ENCODE measurements around the gene CCNJL. TPM values are rescaled to one million over a fixed set of nuclear protein-coding genes. Genes with fewer than 3 reads are reported as not detected.

CCNJL gene
- total and polyA plus RNA-seq, 2 of the 8 experiments (the other 6 are each of a cell fraction or from before 2014, with no cell fraction given): 34.6 to 44.7 TPM

GRCh38 chr5:160281275-160281674 lies 31.1 kb downstream of the CCNJL start (continued):
- TF ChIP-seq RFX5 (IDR thresholded peaks at IDR 0.05; ENCODE audit: borderline replicate concordance, low read depth, low read length) (no peak), SAP30 (IDR thresholded peaks at IDR 0.05; ENCODE audit: insufficient read depth, insufficient replicate concordance, low read length) (no peak), BCL11A (IDR thresholded peaks at IDR 0.05; ENCODE audit: low read depth in 2 of 2, low read length in 2 of 2) (no peak), CTCF (IDR thresholded peaks at IDR 0.05; ENCODE audit: control extremely low read depth in 1 of 3, insufficient read depth in 1 of 3, low read depth in 1 of 3, low read length in 3 of 3) (no peak), EGR1 (IDR thresholded peaks at IDR 0.05; ENCODE audit: borderline replicate concordance, low read depth, low read length) (no peak), EP300 (IDR thresholded peaks at IDR 0.05; ENCODE audit: borderline replicate concordance in 1 of 2, low read depth in 2 of 2, low read length in 2 of 2) (no peak), RNF2 (IDR thresholded peaks at IDR 0.05; ENCODE audit: borderline replicate concordance, low read depth, low read length, missing control alignments, poor library complexity, severe bottlenecking) (no peak)

All from H1 (cell line).